PC-3 (cell line): ENCODE measurements around the gene TLCD4. TPM values are rescaled to one million over a fixed set of nuclear protein-coding genes. Genes with fewer than 3 reads are reported as not detected.

Experiments used
- ATAC-seq: fragments of 200-7000 bp; cut with Tn5 transposase; 2 replicates; pipeline ENCODE4 v1.9.1; 2020; ENCODE audit warnings: mild to moderate bottlenecking, moderate library complexity
- BruUV-seq: library from RNA; stranded (reverse); fragments of 400-500 nt; replicated peaks from 2 replicates; lab custom pipeline; 2021; lab: Mats Ljungman, UMichigan
- CTCF ChIA-PET: fragments of 300-600 bp; sonication (Branson Sonifier 250); formaldehyde crosslinking; loops from one replicate; lab custom pipeline; 2022; ENCODE audit warnings: antibody characterized with exemption; lab: Charles Lee
- POLR2A ChIA-PET: fragments of 300-600 bp; sonication (Branson Sonifier 250); formaldehyde crosslinking; loops from one replicate; lab custom pipeline; 2022; ENCODE audit warnings: antibody characterized with exemption; ENCODE audit not compliant: unreplicated experiment; lab: Charles Lee
- DNase-seq: peaks from one replicate; pipeline ENCODE4 v3.0.0-alpha.2; 2015
- H2AFZ ChIP-seq: fragments of 300-600 bp; sonication (generic); 2 replicates; pipeline ENCODE4 v1.6.0; 2016; ENCODE audit warnings: antibody characterized with exemption, low read length
- H3F3A ChIP-seq: fragments of 300-600 bp; sonication (generic); one replicate; pipeline ENCODE4 v1.6.0; 2017; ENCODE audit warnings: antibody characterized with exemption, low read length, control low read depth, mild to moderate bottlenecking; ENCODE audit not compliant: unreplicated experiment
- H3K27ac ChIP-seq: fragments of 300-600 bp; sonication (generic); 2 replicates; pipeline ENCODE4 v1.5.1; 2016; ENCODE audit warnings: mild to moderate bottlenecking, low read length
- H3K27me3 ChIP-seq: fragments of 300-600 bp; sonication (generic); 2 replicates; pipeline ENCODE4 v1.6.1; 2016; ENCODE audit warnings: low read length, mixed read lengths
- H3K36me3 ChIP-seq: fragments of 300-600 bp; sonication (generic); 2 replicates; pipeline ENCODE4 v1.6.1; 2016; ENCODE audit warnings: low read depth, mixed run types, low read length, mixed read lengths
- H3K4me1 ChIP-seq: fragments of 300-600 bp; sonication (generic); 2 replicates; pipeline ENCODE4 v1.5.1; 2016; ENCODE audit warnings: low read length; ENCODE audit not compliant: insufficient read depth
- H3K4me2 ChIP-seq: fragments of 300-600 bp; sonication (generic); 2 replicates; pipeline ENCODE4 v1.6.0; 2016; ENCODE audit warnings: low read length
- H3K4me3 ChIP-seq: fragments of 300-600 bp; sonication (generic); 2 replicates; pipeline ENCODE4 v1.5.1; 2016; ENCODE audit warnings: mild to moderate bottlenecking, low read length, mixed read lengths
- H3K79me2 ChIP-seq: fragments of 300-600 bp; sonication (generic); 2 replicates; pipeline ENCODE4 v1.6.1; 2017; ENCODE audit warnings: low read length, mixed read lengths
- H3K9ac ChIP-seq: fragments of 300-600 bp; sonication (generic); 2 replicates; pipeline ENCODE4 v1.6.0; 2016; ENCODE audit warnings: mild to moderate bottlenecking, low read length
- H3K9me2 ChIP-seq: fragments of 300-600 bp; sonication (generic); replicated peaks from 2 replicates; pipeline ENCODE4 v1.6.1; 2016; ENCODE audit warnings: mixed run types, low read length, mixed read lengths
- H3K9me3 ChIP-seq: fragments of 300-600 bp; sonication (generic); 2 replicates; pipeline ENCODE4 v1.6.1; 2016; ENCODE audit warnings: low read length, mixed read lengths
- H4K20me1 ChIP-seq: fragments of 300-600 bp; sonication (generic); 2 replicates; pipeline ENCODE4 v1.6.1; 2016; ENCODE audit warnings: low read length, mixed read lengths
- EZH2 ChIP-seq: fragments of 300-600 bp; sonication (generic); IDR thresholded peaks from one replicate; pipeline ENCODE4 v1.6.1; 2017; ENCODE audit warnings: antibody characterized with exemption, mild to moderate bottlenecking, low read length; ENCODE audit not compliant: unreplicated experiment
- EZH2phosphoT487 ChIP-seq: fragments of 300-600 bp; sonication (generic); IDR thresholded peaks from 2 replicates; pipeline ENCODE4 v1.6.1; 2018; ENCODE audit warnings: mild to moderate bottlenecking, antibody characterized with exemption, low read length, borderline replicate concordance
- intact Hi-C: fragments of 100-400 bp; cut with micrococcal nuclease; formaldehyde crosslinking; loops from 2 replicates; pipeline ENCODE4 v1.9.0; 2023
- total RNA-seq: library from RNA; depleted of rRNA; stranded (reverse); fragments of >200 nt; gene quantifications from 2 replicates; pipeline ENCODE4 v1.2.3, GENCODE V29; 2014
- TF ChIP-seq, protein P1 (sequence below): fragments of 300-600 bp; sonication (generic); conservative IDR thresholded peaks from 2 replicates; pipeline ENCODE4 v1.5.1; 2017; ENCODE audit warnings: antibody characterized with exemption, low read depth, mild to moderate bottlenecking, low read length

Gene TLCD4
- total RNA-seq, 1 experiment from 2014 or later: 8.3 TPM

DNA sequence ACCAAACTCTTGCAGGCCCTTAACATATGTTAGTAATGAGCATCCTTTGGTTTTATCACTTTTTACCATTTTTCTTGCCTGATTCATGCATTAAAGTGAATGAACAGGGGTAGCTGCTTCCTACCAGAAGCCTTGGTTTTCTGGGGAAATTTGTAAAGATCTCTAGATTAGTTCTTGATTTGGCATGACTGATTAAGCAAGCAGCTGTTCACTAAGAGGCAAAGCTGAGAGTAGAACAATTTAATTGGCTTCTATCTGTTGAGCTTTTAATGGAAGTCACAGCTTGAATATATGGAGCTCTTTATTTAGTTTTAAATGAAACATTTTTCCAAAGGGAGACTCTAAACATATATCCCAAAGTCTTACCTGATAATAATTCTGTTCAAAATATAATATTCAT, 23.6 kb downstream of the TLCD4 start:
- POLR2A ChIA-PET: no interaction called here
- Histone ChIP-seq H3K9me2 (no peaks in the 10 kb centered on the region), H3K79me2 (no peaks in the 10 kb centered on the region), H2AFZ (no peak overlapping the region), H3K4me2 (no peak overlapping the region), H3K9me3 (no peaks in the 10 kb centered on the region), H4K20me1 (no peaks in the 10 kb centered on the region), H3K36me3 (no peaks in the 10 kb centered on the region), H3F3A (no peaks in the 10 kb centered on the region), H3K9ac (no peak overlapping the region), H3K27me3 (no peaks in the 10 kb centered on the region), H3K4me1 (no peaks in the 10 kb centered on the region), H3K4me3 (no peak overlapping the region), H3K27ac (no peak overlapping the region)
- DNase-seq: no peak
- ATAC-seq: no peak
- no TSS peak for BruUV-seq
- intact Hi-C loops: no loop called here
- CTCF ChIA-PET: interaction anchor here (1.0 kb wide), 1 partner anchor 93 kb away, joined by 3 read pairs; the partner anchor contains the start of gene RWDD3
- TF ChIP-seq EZH2phosphoT487 (no peak), EZH2 (no peak)
- TF ChIP-seq, protein P1, sequence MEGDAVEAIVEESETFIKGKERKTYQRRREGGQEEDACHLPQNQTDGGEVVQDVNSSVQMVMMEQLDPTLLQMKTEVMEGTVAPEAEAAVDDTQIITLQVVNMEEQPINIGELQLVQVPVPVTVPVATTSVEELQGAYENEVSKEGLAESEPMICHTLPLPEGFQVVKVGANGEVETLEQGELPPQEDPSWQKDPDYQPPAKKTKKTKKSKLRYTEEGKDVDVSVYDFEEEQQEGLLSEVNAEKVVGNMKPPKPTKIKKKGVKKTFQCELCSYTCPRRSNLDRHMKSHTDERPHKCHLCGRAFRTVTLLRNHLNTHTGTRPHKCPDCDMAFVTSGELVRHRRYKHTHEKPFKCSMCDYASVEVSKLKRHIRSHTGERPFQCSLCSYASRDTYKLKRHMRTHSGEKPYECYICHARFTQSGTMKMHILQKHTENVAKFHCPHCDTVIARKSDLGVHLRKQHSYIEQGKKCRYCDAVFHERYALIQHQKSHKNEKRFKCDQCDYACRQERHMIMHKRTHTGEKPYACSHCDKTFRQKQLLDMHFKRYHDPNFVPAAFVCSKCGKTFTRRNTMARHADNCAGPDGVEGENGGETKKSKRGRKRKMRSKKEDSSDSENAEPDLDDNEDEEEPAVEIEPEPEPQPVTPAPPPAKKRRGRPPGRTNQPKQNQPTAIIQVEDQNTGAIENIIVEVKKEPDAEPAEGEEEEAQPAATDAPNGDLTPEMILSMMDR: no peak

DNA sequence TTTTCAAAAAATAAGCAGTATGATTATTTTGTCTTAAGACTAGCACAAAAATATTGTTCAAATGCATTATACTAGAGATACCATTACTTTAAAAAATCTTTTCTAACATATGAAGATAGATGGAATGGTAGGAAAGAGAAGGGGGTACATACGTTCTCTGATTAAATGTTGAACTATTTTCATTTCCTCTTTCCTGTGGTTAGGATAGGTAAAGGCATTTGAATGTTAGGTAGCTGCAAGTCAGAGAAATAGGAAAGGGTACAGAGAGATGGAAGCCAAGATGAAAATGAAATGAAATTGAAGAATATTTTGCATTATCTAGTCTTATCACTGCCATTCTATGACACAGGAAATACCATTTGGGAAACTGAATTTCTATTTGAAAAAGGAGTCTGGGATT, 28.3 kb downstream of the TLCD4 start:
- Histone ChIP-seq H3K27me3 (no peaks in the 10 kb centered on the region), H3K27ac (no peak overlapping the region), H3K4me2 (no peak overlapping the region), H4K20me1 (no peaks in the 10 kb centered on the region), H3K9me2 (no peaks in the 10 kb centered on the region), H2AFZ (no peak overlapping the region), H3K4me1 (no peaks in the 10 kb centered on the region), H3F3A (no peaks in the 10 kb centered on the region), H3K79me2 (no peaks in the 10 kb centered on the region), H3K9ac (no peak overlapping the region), H3K4me3 (no peak overlapping the region), H3K9me3 (no peaks in the 10 kb centered on the region), H3K36me3 (no peaks in the 10 kb centered on the region)
- TF ChIP-seq EZH2phosphoT487: no peak
- TF ChIP-seq, protein P1: no peak
- no peak for TF ChIP-seq EZH2
- CTCF ChIA-PET: no interaction called here
- no TSS peak for BruUV-seq
- DNase-seq (no peak), ATAC-seq (no peak)
- intact Hi-C loops: no loop called here
- POLR2A ChIA-PET: no interaction called here

DNA sequence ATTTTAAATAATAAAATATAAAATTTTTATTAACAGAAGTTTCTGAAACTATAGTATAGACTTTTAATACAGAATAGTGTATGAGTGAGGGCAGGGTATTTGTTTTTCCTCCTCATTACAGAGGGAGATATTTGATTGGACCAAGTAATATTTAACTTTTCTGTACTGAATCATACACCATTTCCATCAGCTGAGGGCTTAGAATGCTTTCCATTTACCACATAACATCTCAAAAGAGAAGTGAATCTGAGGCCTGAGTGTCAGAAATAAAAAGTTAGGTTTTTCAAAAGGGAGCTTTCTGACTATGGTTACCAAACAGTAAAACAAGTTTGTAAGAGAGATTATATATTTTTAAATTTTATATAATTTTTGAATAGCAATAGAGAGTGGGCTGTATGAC, 29.5 kb downstream of the TLCD4 start:
- ChIA-PET POLR2A (no interaction called here), CTCF (no interaction called here)
- DNase-seq (no peak), ATAC-seq (no peak)
- BruUV-seq: no TSS peak
- Histone ChIP-seq H3K36me3 (no peaks in the 10 kb centered on the region), H2AFZ (no peak overlapping the region), H3K4me3 (no peak overlapping the region), H3K9ac (no peak overlapping the region), H3K9me3 (no peaks in the 10 kb centered on the region), H3K4me1 (no peaks in the 10 kb centered on the region), H4K20me1 (no peaks in the 10 kb centered on the region), H3K9me2 (no peaks in the 10 kb centered on the region), H3K27ac (no peak overlapping the region), H3K4me2 (no peak overlapping the region), H3K27me3 (no peaks in the 10 kb centered on the region), H3F3A (no peaks in the 10 kb centered on the region), H3K79me2 (no peaks in the 10 kb centered on the region)
- intact Hi-C loops: no loop called here
- TF ChIP-seq, protein P1: no peak
- TF ChIP-seq EZH2phosphoT487 (no peak), EZH2 (no peak)
